Smooth muscle cell (in vitro differentiated cells): Measurements from ENCODE around the gene DNAH2. TPM values are rescaled to one million over a fixed set of nuclear protein-coding genes. Genes with fewer than 3 reads are reported as not detected.

Source experiments
- DNase-seq: peaks from one replicate; lab custom pipeline; 2025; ENCODE audit not compliant: unreplicated experiment; lab: John Stamatoyannopoulos, UW
- H2AFZ ChIP-seq: fragments of 200-600 bp; sonication (generic); 2 replicates; pipeline ENCODE4 v1.6.0; 2016; ENCODE audit warnings: antibody characterized with exemption, low read depth, mild to moderate bottlenecking
- H3F3A ChIP-seq: fragments of 200-600 bp; sonication (generic); 2 replicates; pipeline ENCODE4 v1.6.0; 2017; ENCODE audit warnings: antibody characterized with exemption, low read depth
- H3K27ac ChIP-seq: fragments of 200-600 bp; sonication (generic); 2 replicates; pipeline ENCODE4 v1.5.1; 2016; ENCODE audit warnings: low read depth, mild to moderate bottlenecking
- H3K27me3 ChIP-seq: fragments of 200-600 bp; sonication (generic); 2 replicates; pipeline ENCODE4 v1.6.1; 2016; ENCODE audit warnings: low read depth, mild to moderate bottlenecking
- H3K36me3 ChIP-seq: fragments of 200-600 bp; sonication (generic); 2 replicates; pipeline ENCODE4 v1.5.1; 2016; ENCODE audit warnings: low read depth
- H3K4me1 ChIP-seq: fragments of 200-600 bp; sonication (generic); 2 replicates; pipeline ENCODE4 v1.5.1; 2016; ENCODE audit warnings: low read depth
- H3K4me2 ChIP-seq: fragments of 200-600 bp; sonication (generic); 2 replicates; pipeline ENCODE4 v1.6.0; 2016; ENCODE audit warnings: mild to moderate bottlenecking
- H3K4me3 ChIP-seq: fragments of 200-600 bp; sonication (generic); 2 replicates; pipeline ENCODE4 v1.5.1; 2016; ENCODE audit warnings: mild to moderate bottlenecking
- H3K79me2 ChIP-seq: fragments of 200-600 bp; sonication (generic); 2 replicates; pipeline ENCODE4 v1.6.0; 2016; ENCODE audit warnings: low read depth, mild to moderate bottlenecking
- H3K9ac ChIP-seq: fragments of 200-600 bp; sonication (generic); 2 replicates; pipeline ENCODE4 v1.6.0; 2016; ENCODE audit warnings: low read depth
- H3K9me3 ChIP-seq: fragments of 200-600 bp; sonication (generic); replicated peaks from 2 replicates; pipeline ENCODE4 v1.5.1; 2016; ENCODE audit warnings: low read depth
- H4K20me1 ChIP-seq: fragments of 200-600 bp; sonication (generic); 2 replicates; pipeline ENCODE4 v1.6.0; 2016; ENCODE audit warnings: low read depth
- WGBS: methylation state at CpG from one replicate; pipeline ENCODE4 v1.1.7; 2016; ENCODE audit warnings: low lambda C conversion rate; 5-methylcytosine and 5-hydroxymethylcytosine counted together
- polyA plus RNA-seq: library from polyadenylated mRNA; unstranded; fragments of >200 nt; fragmentation: Nextera tagmentation; extraction: Ambion mirVana; gene quantifications from 2 replicates; pipeline ENCODE4 v1.2.1, GENCODE V29; 2016
- total RNA-seq: library from RNA; depleted of rRNA; stranded (reverse); fragments of >200 nt; gene quantifications from 2 replicates; pipeline ENCODE4 v1.2.3, GENCODE V29; 2014
- TF ChIP-seq, protein P1 (sequence below): fragments of 200-600 bp; sonication (generic); IDR thresholded peaks from 2 replicates; pipeline ENCODE4 v1.5.1; 2017; ENCODE audit warnings: borderline replicate concordance, mild to moderate bottlenecking, antibody characterized with exemption; ENCODE audit not compliant: insufficient read depth, poor library complexity, severe bottlenecking

The DNAH2 gene
- total and polyA plus RNA-seq, 2 experiments from 2014 or later: not detected

DNA sequence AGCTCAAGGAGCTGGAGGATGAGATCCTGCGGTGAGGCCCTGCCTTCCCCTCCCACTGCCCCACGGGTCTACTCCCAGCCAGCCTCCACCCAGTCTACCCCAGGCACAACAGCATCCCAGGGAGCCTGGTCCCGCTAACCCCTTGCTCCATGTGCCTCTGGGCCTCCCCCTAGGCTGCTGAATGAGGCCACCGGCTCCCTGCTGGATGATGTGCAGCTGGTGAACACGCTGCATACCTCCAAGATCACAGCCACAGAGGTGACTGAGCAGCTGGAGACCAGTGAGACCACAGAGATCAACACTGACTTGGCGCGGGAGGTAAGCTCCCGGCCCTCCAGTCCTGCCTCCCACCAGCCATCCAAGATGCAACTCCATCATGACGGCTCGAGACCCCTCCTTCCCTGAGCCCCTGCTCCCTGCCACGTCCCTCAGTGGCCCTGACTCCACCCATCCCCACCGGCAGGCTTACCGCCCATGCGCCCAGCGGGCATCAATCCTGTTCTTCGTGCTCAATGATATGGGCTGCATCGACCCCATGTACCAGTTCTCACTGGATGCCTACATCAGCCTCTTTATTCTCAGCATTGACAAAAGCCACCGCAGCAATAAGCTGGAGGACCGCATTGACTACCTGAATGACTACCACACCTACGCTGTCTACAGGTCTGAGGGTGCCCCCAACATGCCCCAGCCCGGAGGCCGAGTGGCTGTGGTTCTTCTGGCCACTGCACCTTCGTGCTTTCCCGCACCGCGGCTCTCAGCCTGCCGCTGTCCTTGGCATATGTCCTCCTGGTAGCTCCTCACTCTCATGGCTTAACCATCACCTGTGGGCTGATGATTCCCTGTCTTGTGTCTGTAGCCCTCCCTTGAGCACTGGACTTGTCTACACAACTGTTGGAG, 101.5 kb downstream of the DNAH2 start:
- Histone ChIP-seq H3K27ac (no peak overlapping the region), H2AFZ (no peak overlapping the region), H3K4me3 (no peak overlapping the region), H3K27me3 (no peaks in the 10 kb centered on the region), H4K20me1 (no peaks in the 10 kb centered on the region), H3K9ac (no peak overlapping the region), H3K4me2 (no peak overlapping the region), H3K36me3 (no peaks in the 10 kb centered on the region), H3K9me3 (no peaks in the 10 kb centered on the region), H3F3A (no peaks in the 10 kb centered on the region), H3K4me1 (no peaks in the 10 kb centered on the region), H3K79me2 (no peaks in the 10 kb centered on the region)
- WGBS: 95% methylated on average over 27 of the region's 27 CpGs
- TF ChIP-seq, protein P1, sequence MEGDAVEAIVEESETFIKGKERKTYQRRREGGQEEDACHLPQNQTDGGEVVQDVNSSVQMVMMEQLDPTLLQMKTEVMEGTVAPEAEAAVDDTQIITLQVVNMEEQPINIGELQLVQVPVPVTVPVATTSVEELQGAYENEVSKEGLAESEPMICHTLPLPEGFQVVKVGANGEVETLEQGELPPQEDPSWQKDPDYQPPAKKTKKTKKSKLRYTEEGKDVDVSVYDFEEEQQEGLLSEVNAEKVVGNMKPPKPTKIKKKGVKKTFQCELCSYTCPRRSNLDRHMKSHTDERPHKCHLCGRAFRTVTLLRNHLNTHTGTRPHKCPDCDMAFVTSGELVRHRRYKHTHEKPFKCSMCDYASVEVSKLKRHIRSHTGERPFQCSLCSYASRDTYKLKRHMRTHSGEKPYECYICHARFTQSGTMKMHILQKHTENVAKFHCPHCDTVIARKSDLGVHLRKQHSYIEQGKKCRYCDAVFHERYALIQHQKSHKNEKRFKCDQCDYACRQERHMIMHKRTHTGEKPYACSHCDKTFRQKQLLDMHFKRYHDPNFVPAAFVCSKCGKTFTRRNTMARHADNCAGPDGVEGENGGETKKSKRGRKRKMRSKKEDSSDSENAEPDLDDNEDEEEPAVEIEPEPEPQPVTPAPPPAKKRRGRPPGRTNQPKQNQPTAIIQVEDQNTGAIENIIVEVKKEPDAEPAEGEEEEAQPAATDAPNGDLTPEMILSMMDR: no peak
- no peak for DNase-seq

DNA sequence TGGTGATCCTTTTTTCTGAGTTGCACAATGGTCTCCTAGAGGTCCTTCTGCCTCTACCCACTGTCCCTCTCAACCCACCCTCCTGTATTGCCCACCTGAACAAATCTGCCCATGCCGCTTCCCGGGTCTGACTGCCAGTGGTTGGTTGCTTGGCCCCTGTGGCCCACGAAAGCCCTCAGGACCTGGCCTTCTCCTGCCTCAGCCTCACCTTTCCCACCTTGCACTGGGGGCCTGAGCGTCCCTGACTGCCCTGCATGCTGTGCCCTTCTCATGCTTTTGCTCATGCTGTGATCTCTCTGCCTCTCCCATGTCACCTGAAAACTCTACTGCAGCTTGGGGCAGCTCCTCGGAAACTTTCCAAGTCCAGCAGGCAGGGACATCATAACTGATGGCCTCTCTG, 102.7 kb downstream of the DNAH2 start:
- H3K4me1 ChIP-seq: no peaks in the 10 kb centered on the region
- H3K79me2 ChIP-seq: no peaks in the 10 kb centered on the region
- H3K27me3 ChIP-seq: no peaks in the 10 kb centered on the region
- H3K36me3 ChIP-seq: no peaks in the 10 kb centered on the region
- no peak overlapping the region for H3K4me3 ChIP-seq
- H3K9ac ChIP-seq: no peak overlapping the region
- no peak for DNase-seq
- H4K20me1 ChIP-seq: no peaks in the 10 kb centered on the region
- H2AFZ ChIP-seq: no peak overlapping the region
- no peaks in the 10 kb centered on the region for H3K9me3 ChIP-seq
- no peaks in the 10 kb centered on the region for H3F3A ChIP-seq
- no peak overlapping the region for H3K4me2 ChIP-seq
- TF ChIP-seq, protein P1: no peak
- WGBS: 81% methylated on average over 5 of the region's 5 CpGs
- no peak overlapping the region for H3K27ac ChIP-seq

DNA sequence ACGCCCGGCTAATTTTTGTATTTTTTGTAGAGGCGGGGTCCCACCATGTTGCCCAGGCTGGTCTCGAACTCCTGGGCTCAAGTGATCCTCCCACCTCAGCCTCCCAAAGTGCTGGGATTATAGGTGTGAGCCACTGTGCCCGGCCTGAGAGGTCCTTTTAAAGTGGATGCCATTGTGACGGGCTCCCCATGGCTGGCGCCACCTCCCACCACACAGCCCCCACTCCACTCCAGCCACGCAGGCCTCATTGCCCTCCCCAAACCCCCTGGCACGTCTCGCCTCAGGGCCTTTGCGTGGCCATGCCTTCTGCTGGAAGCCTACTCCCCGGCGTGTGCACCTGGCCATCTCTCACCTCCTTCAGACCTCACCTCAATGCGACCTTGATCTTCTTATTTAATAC, 104.6 kb downstream of the DNAH2 start:
- H4K20me1 ChIP-seq: no peaks in the 10 kb centered on the region
- TF ChIP-seq, protein P1: no peak
- no peaks in the 10 kb centered on the region for H3K79me2 ChIP-seq
- H3K27ac ChIP-seq: no peak overlapping the region
- no peak for DNase-seq
- H3K4me2 ChIP-seq: no peak overlapping the region
- no peak overlapping the region for H3K4me3 ChIP-seq
- H3K9me3 ChIP-seq: no peaks in the 10 kb centered on the region
- no peak overlapping the region for H3K9ac ChIP-seq
- no peaks in the 10 kb centered on the region for H3K36me3 ChIP-seq
- WGBS: 81% methylated on average over 14 of the region's 14 CpGs
- H3K27me3 ChIP-seq: no peaks in the 10 kb centered on the region
- no peak overlapping the region for H2AFZ ChIP-seq
- H3K4me1 ChIP-seq: no peaks in the 10 kb centered on the region
- no peaks in the 10 kb centered on the region for H3F3A ChIP-seq
